Pancreas (tissue), 10 donors: ENCODE data around the gene CYTH4. TPM values are rescaled to one million over a fixed set of nuclear protein-coding genes. Genes with fewer than 3 reads are reported as not detected.

Source experiments
- ATAC-seq, 4 donors: fragments of 200-7000 bp; cut with Tn5 transposase; one replicate each; pipeline versions ENCODE4 v1.8.0 to v1.9.1; 2020; ENCODE audit warnings: mild to moderate bottlenecking in 4 of 4, moderate library complexity in 4 of 4
- DNase-seq, 6 donors: peaks; one replicate each; pipeline ENCODE4 v3.0.0-alpha.2; 2020
- FAIRE-seq: peaks from 2 replicates; lab custom pipeline; 2012; peaks lifted over from hg19 to GRCh38; lab: Jason Lieb, UNC
- H3K27ac ChIP-seq, 4 donors: fragments of 200-600 bp; sonication (generic); 1 replicate in 3 of 4; 2 replicates in 1 of 4; pipeline versions ENCODE4 v1.5.0 to v1.8.0; 2020
- H3K27me3 ChIP-seq, 4 donors: fragments of 200-600 bp; one replicate each; pipeline ENCODE4 v1.8.0; 2021
- H3K36me3 ChIP-seq, 3 donors: fragments of 200-600 bp; sonication (generic) in 1 of 3; one replicate each; pipeline versions ENCODE4 v1.5.0 to v1.8.0; 2020 to 2021
- H3K4me1 ChIP-seq, 3 donors: fragments of 200-600 bp; one replicate each; pipeline ENCODE4 v1.8.0; 2021
- H3K4me3 ChIP-seq, 4 donors: fragments of 200-600 bp; sonication (generic) in 2 of 4; one replicate each; pipeline versions ENCODE4 v1.5.0 to v1.8.0; 2020 to 2021
- H3K9me3 ChIP-seq, 4 donors: fragments of 200-600 bp; one replicate each; pipeline ENCODE4 v1.8.0; 2021
- CTCF ChIP-seq, 4 donors: fragments of 200-600 bp; sonication (generic) in 3 of 4; IDR thresholded peaks; one replicate each; pipeline versions ENCODE4 v1.5.0 to v1.8.0; 2021; ENCODE audit warnings: antibody characterized with exemption in 4 of 4
- WGBS, 2 donors: extraction: QIAGEN DNeasy Blood & Tissue Kit; methylation state at CpG; one replicate each; pipeline ENCODE4 v1.1.7; 2013; 5-methylcytosine and 5-hydroxymethylcytosine counted together
- intact Hi-C, 3 donors: fragments of 100-400 bp; cut with DNase I; formaldehyde crosslinking; loops; one replicate each; pipeline versions ENCODE4 v1.11.1 to v1.14.2; 2022
- polyA plus RNA-seq, 2 donors: library from polyadenylated mRNA; stranded (reverse); fragments of 200-250 nt; gene quantifications; one replicate each; pipeline ENCODE4 v1.2.3, GENCODE V29; 2013
- total RNA-seq, 6 donors: library from RNA; stranded (reverse); fragmentation: NEBNext Ultra II Directional in 4 of 6; extraction: Animal tissue kit (Norgen Biotek cat#: 25700) in 4 of 6; gene quantifications; one replicate each; pipeline versions ENCODE4 v1.2.1 to v1.2.4, GENCODE V29; 2021 to 2023
- donor health status: healthy with polysubstance abuse.
- donor health status: DM: no; HTN: no; CAD: no; lungs with moderate emphysema.
- donor health status: DM: no; HTN: no; CAD: no.
- donor health status: control.
- donor health status: control.
- donor health status: Bipolar disorder and iron deficiency.
- donor health status: DM: yes; HTN: yes; CAD: no.
- donor health status: DM: no; HTN: no; CAD: no.
- donor health status: DM: no; HTN: no; CAD: no.
- donor health status: DM: yes; HTN: yes; CAD: no.

Gene CYTH4
- total and polyA plus RNA-seq, 8 donors: 0.79 to 12.0 (median 2.8) TPM

GRCh38 chr22:37255558-37256006, 26.7 kb upstream of the CYTH4 start:
- H3K4me1 ChIP-seq: no peaks in the 10 kb centered on the region
- H3K27ac ChIP-seq: no peak overlapping the region
- intact Hi-C loops: no loop called here
- H3K27me3 ChIP-seq: peaks cover 0 to 22% (median 5%) of the 10 kb centered on the region in 4 donors
- no peak for ATAC-seq
- TF ChIP-seq CTCF (IDR thresholded peaks at IDR 0.05): no peak
- no peak for FAIRE-seq
- H3K9me3 ChIP-seq: no peaks in the 10 kb centered on the region
- no peak overlapping the region for H3K4me3 ChIP-seq
- DNase-seq: no peak
- no peaks in the 10 kb centered on the region for H3K36me3 ChIP-seq

- DNase-seq (no peak), FAIRE-seq (no peak), ATAC-seq (peak in 1 of 4 donors; percentile 21)
- H3K36me3 ChIP-seq: no peaks in the 10 kb centered on the region
- no peaks in the 10 kb centered on the region for H3K4me1 ChIP-seq
- no peak overlapping the region for H3K27ac ChIP-seq
- intact Hi-C loops: no loop called here
- peaks cover 0 to 22% (median 5%) of the 10 kb centered on the region in 4 donors for H3K27me3 ChIP-seq
- no peak overlapping the region for H3K4me3 ChIP-seq
- no peaks in the 10 kb centered on the region for H3K9me3 ChIP-seq
- WGBS, 2 donors: 44 to 47% methylated on average over 10 of the region's 10 CpGs
- no peak for TF ChIP-seq CTCF (IDR thresholded peaks at IDR 0.05)
Measured at GRCh38 chr22:37256075-37256726, 26.1 kb upstream of the CYTH4 start.

- DNase-seq: no peak
- ATAC-seq: no peak
- WGBS, 2 donors: 83 to 88% methylated on average over 9 of the region's 9 CpGs
Measured at GRCh38 chr22:37258005-37258752, 24.1 kb upstream of the CYTH4 start.

GRCh38 chr22:37258753-37259401, 23.4 kb upstream of the CYTH4 start:
- Histone ChIP-seq H3K4me1 (no peaks in the 10 kb centered on the region), H3K27ac (no peak overlapping the region), H3K36me3 (no peaks in the 10 kb centered on the region), H3K9me3 (no peaks in the 10 kb centered on the region), H3K27me3 (peaks cover 0 to 22% (median 5%) of the 10 kb centered on the region in 4 donors), H3K4me3 (no peak overlapping the region)
- TF ChIP-seq CTCF (IDR thresholded peaks at IDR 0.05): no peak
- DNase-seq: no peak
- no peak for ATAC-seq
- WGBS, 2 donors: 68 to 78% methylated on average over 14 of the region's 14 CpGs
- intact Hi-C loops: no loop called here
- no peak for FAIRE-seq

More at GRCh38 chr22:37258005-37258752, 24.1 kb upstream of the CYTH4 start:
- H3K4me1 ChIP-seq: no peaks in the 10 kb centered on the region
- no peaks in the 10 kb centered on the region for H3K36me3 ChIP-seq
- FAIRE-seq: no peak
- H3K27ac ChIP-seq: no peak overlapping the region
- H3K9me3 ChIP-seq: no peaks in the 10 kb centered on the region
- H3K27me3 ChIP-seq: peaks cover 0 to 22% (median 5%) of the 10 kb centered on the region in 4 donors
- intact Hi-C loops: no loop called here
- no peak overlapping the region for H3K4me3 ChIP-seq
- no peak for TF ChIP-seq CTCF (IDR thresholded peaks at IDR 0.05)
